GM12878 (cell line): ENCODE data around the gene DOCK1.
"Not testable (repeated sequence)": the region's sequence is repeated elsewhere in the genome, so short reads cannot be mapped to it uniquely, and the experiment has no call there.

Source experiments
- CBX5 ChIP-seq: sonication (generic); IDR thresholded peaks from 2 replicates; pipeline ENCODE4 v1.6.1; 2016; ENCODE audit warnings: low read depth, moderate library complexity, mild to moderate bottlenecking, inconsistent platforms
- CTCF ChIP-seq, 3 experiments: IDR thresholded peaks in 2 of 3; conservative IDR thresholded peaks in 1 of 3; 2 replicates each; pipeline ENCODE4 v1.5.1; 2011; ENCODE audit warnings: low read depth in 3 of 3, low read length in 3 of 3, mild to moderate bottlenecking in 3 of 3, control low read depth in 2 of 3, moderate library complexity in 2 of 3, inconsistent platforms in 1 of 3, mixed read lengths in 1 of 3; ENCODE audit not compliant: control insufficient read depth in 2 of 3, insufficient read depth in 1 of 3; ENCODE audit errors: extremely low read depth in 1 of 3
- EZH2 ChIP-seq: IDR thresholded peaks from 2 replicates; pipeline ENCODE4 v1.6.1; 2012; ENCODE audit warnings: low read depth, mild to moderate bottlenecking, control low read depth, inconsistent platforms, low read length, borderline replicate concordance; ENCODE audit not compliant: control insufficient read depth
- JUND ChIP-seq: IDR thresholded peaks from 2 replicates; pipeline ENCODE4 v1.6.1; 2012; ENCODE audit warnings: low read depth, mild to moderate bottlenecking, low read length, improper control_type of control experiment, moderate library complexity
- POLR2A ChIP-seq: IDR thresholded peaks from 2 replicates; pipeline ENCODE4 v1.6.1; 2011; ENCODE audit warnings: low read depth, mild to moderate bottlenecking, low read length
- SIX5 ChIP-seq: IDR thresholded peaks from 2 replicates; pipeline ENCODE4 v1.6.1; 2011; ENCODE audit warnings: mild to moderate bottlenecking, low read depth, low read length, moderate library complexity; ENCODE audit not compliant: severe bottlenecking
- SMARCA5 ChIP-seq: fragments of 450-650 bp; IDR thresholded peaks from 2 replicates; pipeline ENCODE4 v1.6.1; 2017; ENCODE audit warnings: mild to moderate bottlenecking
- SUPT20H ChIP-seq: IDR thresholded peaks from 2 replicates; pipeline ENCODE4 v1.6.1; 2011; ENCODE audit warnings: low read depth, mild to moderate bottlenecking, low read length, moderate library complexity, borderline replicate concordance; ENCODE audit not compliant: control insufficient read depth
- SUZ12 ChIP-seq: fragments of 200-600 bp; sonication (generic); IDR thresholded peaks from one replicate; pipeline ENCODE4 v1.6.1; 2018; ENCODE audit warnings: antibody characterized with exemption, mild to moderate bottlenecking; ENCODE audit not compliant: unreplicated experiment
- TF ChIP-seq, protein P1 (sequence below): IDR thresholded peaks from 2 replicates; pipeline ENCODE4 v1.6.1; 2012; ENCODE audit warnings: low read depth, low read length, improper control_type of control experiment

DNA sequence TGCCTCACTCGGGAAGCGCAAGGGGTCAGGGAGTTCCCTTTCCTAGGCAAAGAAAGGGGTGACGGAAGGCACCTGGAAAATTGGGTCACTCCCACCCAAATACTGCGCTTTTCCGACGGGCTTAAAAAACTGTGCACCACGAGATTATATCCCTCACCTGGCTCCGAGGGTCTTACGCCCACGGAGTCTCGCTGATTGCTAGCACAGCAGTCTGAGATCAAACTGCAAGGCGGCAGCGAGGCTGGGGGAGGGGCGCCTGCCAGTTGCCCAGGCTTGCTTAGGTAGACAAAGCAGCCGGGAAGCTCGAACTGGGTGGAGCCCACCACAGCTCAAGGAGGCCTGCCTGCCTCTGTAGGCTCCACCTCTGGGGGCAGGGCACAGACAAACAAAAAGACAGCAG, 23.2 kb upstream of the DOCK1 start:
- not testable (repeated sequence) for TF ChIP-seq CBX5; POLR2A; SMARCA5; JUND; CTCF (IDR thresholded peaks at IDR 0.05 in 2 of 3, conservative IDR thresholded peaks at IDR 0.05 in 1 of 3; ENCODE audit: control insufficient read depth in 2 of 3, extremely low read depth in 1 of 3, insufficient read depth in 1 of 3, low read depth in 3 of 3, low read length in 3 of 3); SUZ12; SIX5; EZH2; SUPT20H
- TF ChIP-seq, protein P1, sequence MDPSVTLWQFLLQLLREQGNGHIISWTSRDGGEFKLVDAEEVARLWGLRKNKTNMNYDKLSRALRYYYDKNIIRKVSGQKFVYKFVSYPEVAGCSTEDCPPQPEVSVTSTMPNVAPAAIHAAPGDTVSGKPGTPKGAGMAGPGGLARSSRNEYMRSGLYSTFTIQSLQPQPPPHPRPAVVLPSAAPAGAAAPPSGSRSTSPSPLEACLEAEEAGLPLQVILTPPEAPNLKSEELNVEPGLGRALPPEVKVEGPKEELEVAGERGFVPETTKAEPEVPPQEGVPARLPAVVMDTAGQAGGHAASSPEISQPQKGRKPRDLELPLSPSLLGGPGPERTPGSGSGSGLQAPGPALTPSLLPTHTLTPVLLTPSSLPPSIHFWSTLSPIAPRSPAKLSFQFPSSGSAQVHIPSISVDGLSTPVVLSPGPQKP, result not testable (repeated sequence)
